DOHH2 (cell line): ENCODE results near the gene SPOCK2.

Source experiments
- EZH2phosphoT487 ChIP-seq: fragments of 200-600 bp; sonication (generic); IDR thresholded peaks from 2 replicates; pipeline ENCODE4 v1.6.1; 2017; ENCODE audit warnings: borderline replicate concordance, mild to moderate bottlenecking, antibody characterized with exemption, low read length, moderate library complexity, mixed read lengths
- TF ChIP-seq, protein P1 (sequence below): fragments of 200-600 bp; sonication (generic); IDR thresholded peaks from one replicate; pipeline ENCODE4 v1.5.1; 2014; ENCODE audit warnings: antibody characterized with exemption, mild to moderate bottlenecking, low read depth, low read length; ENCODE audit not compliant: poor library complexity, severe bottlenecking

GRCh38 chr10:72061930-72062329, 26.4 kb downstream of the SPOCK2 start:
- TF ChIP-seq, protein P1, sequence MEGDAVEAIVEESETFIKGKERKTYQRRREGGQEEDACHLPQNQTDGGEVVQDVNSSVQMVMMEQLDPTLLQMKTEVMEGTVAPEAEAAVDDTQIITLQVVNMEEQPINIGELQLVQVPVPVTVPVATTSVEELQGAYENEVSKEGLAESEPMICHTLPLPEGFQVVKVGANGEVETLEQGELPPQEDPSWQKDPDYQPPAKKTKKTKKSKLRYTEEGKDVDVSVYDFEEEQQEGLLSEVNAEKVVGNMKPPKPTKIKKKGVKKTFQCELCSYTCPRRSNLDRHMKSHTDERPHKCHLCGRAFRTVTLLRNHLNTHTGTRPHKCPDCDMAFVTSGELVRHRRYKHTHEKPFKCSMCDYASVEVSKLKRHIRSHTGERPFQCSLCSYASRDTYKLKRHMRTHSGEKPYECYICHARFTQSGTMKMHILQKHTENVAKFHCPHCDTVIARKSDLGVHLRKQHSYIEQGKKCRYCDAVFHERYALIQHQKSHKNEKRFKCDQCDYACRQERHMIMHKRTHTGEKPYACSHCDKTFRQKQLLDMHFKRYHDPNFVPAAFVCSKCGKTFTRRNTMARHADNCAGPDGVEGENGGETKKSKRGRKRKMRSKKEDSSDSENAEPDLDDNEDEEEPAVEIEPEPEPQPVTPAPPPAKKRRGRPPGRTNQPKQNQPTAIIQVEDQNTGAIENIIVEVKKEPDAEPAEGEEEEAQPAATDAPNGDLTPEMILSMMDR: no peak
- TF ChIP-seq EZH2phosphoT487: no peak
